Left ventricle myocardium inferior (tissue), 1 donor: Measurements from ENCODE around the gene NFKBIZ. TPM values are rescaled to one million over a fixed set of nuclear protein-coding genes. Genes with fewer than 3 reads are reported as not detected.
"Not testable (repeated sequence)": the region's sequence is repeated elsewhere in the genome, so short reads cannot be mapped to it uniquely, and the experiment has no call there.

ENCODE experiments used
- DNase-seq: peaks from one replicate; pipeline ENCODE4 v3.0.0-alpha.2; 2020
- H3K27ac ChIP-seq: fragments of 200-600 bp; replicated peaks from 2 replicates; pipeline ENCODE4 v1.8.0; 2021
- H3K27me3 ChIP-seq: fragments of 200-600 bp; 2 replicates; pipeline ENCODE4 v1.8.0; 2021; ENCODE audit warnings: low read depth
- H3K36me3 ChIP-seq: fragments of 200-600 bp; 2 replicates; pipeline ENCODE4 v1.8.0; 2021
- H3K4me1 ChIP-seq: fragments of 200-600 bp; 2 replicates; pipeline ENCODE4 v1.8.0; 2021
- H3K4me3 ChIP-seq: fragments of 200-600 bp; 2 replicates; pipeline ENCODE4 v1.8.0; 2021; ENCODE audit warnings: mild to moderate bottlenecking, moderate library complexity
- H3K9me3 ChIP-seq: fragments of 200-600 bp; replicated peaks from 2 replicates; pipeline ENCODE4 v1.8.0; 2021
- CTCF ChIP-seq: fragments of 200-600 bp; IDR thresholded peaks from 2 replicates; pipeline ENCODE4 v1.8.0; 2021; ENCODE audit warnings: antibody characterized with exemption, mild to moderate bottlenecking, borderline replicate concordance
- intact Hi-C: fragments of 100-400 bp; cut with micrococcal nuclease; formaldehyde crosslinking; loops from one replicate; pipeline ENCODE4 v1.11.0; 2022
- total RNA-seq: library from RNA; stranded (reverse); fragmentation: NEBNext Ultra II Directional; extraction: Animal tissue kit (Norgen Biotek cat#: 25700); gene quantifications from one replicate; pipeline ENCODE4 v1.2.1, GENCODE V29; 2021
- donor health status: DM: no; HTN: yes; CAD: no; lungs with severe emphysema.

Gene NFKBIZ
- total RNA-seq, 1 donor from 2014 or later = 15.0 TPM

- no peak overlapping the region for H3K27ac ChIP-seq
- H3K9me3 ChIP-seq = peaks cover 14% of the 10 kb centered on the region
- H3K36me3 ChIP-seq = no peaks in the 10 kb centered on the region
- H3K4me1 ChIP-seq = no peaks in the 10 kb centered on the region
- TF ChIP-seq CTCF = no peak
- no peaks in the 10 kb centered on the region for H3K27me3 ChIP-seq
- H3K4me3 ChIP-seq = no peak overlapping the region
- no peak for DNase-seq
- intact Hi-C loops = no loop called here
These were observed 52.7 kb downstream of the NFKBIZ start for GRCh38 chr3:101902041-101902440.

DNA sequence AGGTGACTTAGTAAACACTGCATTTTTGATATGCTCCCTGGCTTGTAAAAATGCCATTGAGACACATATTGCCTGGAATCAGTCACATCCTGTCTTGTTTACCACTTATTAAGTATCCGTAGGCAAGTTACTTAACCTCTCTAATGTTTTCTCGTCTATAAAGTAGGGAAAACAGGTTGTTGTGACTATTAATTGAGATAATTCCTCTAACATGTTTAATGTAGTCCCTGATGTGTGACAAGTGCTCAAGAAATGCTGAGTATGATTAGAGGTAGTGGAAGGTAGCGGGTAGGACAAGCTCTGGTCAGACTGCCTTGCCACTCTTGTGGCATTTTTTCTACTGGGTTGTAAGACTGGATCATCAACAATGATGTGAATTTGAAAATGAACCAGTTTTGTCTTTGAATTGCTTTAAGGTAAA lies 54.1 kb downstream of the NFKBIZ start:
- no peak for DNase-seq
- H3K27ac ChIP-seq = no peak overlapping the region
- no peak overlapping the region for H3K4me3 ChIP-seq
- no peak for TF ChIP-seq CTCF
- no peaks in the 10 kb centered on the region for H3K27me3 ChIP-seq
- intact Hi-C loops = no loop called here
- H3K4me1 ChIP-seq = no peaks in the 10 kb centered on the region
- peaks cover 10% of the 10 kb centered on the region for H3K9me3 ChIP-seq
- no peaks in the 10 kb centered on the region for H3K36me3 ChIP-seq

DNA sequence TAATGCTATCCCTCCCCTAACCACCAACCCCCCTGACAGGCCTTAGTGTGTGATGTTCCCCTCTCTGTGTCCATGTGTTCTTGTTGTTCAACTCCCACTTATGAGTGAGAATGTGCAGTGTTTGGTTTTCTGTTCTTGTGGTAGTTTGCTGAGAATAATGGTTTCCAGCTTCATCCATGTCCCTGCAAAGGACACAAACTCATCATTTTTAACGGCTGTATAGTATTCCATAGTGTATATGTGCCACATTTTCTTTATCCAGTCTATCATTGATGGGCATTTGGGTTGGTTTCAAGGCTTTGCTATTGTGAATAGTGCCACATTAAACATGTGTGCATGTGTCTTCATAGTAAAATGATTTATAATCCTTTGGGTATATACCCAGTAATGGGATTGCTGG lies 56.3 kb downstream of the NFKBIZ start:
- H3K27ac ChIP-seq, H3K4me3 ChIP-seq, DNase-seq, H3K36me3 ChIP-seq, H3K27me3 ChIP-seq, H3K4me1 ChIP-seq, intact Hi-C loops: not testable (repeated sequence)
- H3K9me3 ChIP-seq = peaks cover 10% of the 10 kb centered on the region

Other genes with a start within 250 kb of the NFKBIZ start
- gene ZBTB11, start 172.4 kb upstream of the NFKBIZ start, total RNA-seq = 10.3 TPM
- 770 TPM for gene RPL24, start 162.8 kb upstream of the NFKBIZ start, total RNA-seq
- gene CEP97, start 124.9 kb upstream of the NFKBIZ start, total RNA-seq = 5.9 TPM
- gene NXPE3, start 70.3 kb upstream of the NFKBIZ start, total RNA-seq = 47.9 TPM